H9 (cell line): Measurements from ENCODE around the gene TNIK. TPM values are rescaled to one million over a fixed set of nuclear protein-coding genes. Genes with fewer than 3 reads are reported as not detected.

ENCODE experiments used
- DNase-seq: peaks from one replicate; pipeline ENCODE4 v3.0.0-alpha.2; 2017
- H2AFZ ChIP-seq: one replicate; pipeline ENCODE4 v1.6.1; 2013; ENCODE audit warnings: mild to moderate bottlenecking, low read length, control low read depth, moderate library complexity
- H2AK5ac ChIP-seq: 2 replicates; pipeline ENCODE4 v1.6.1; 2013; ENCODE audit warnings: low read length, control low read depth, mixed read lengths; ENCODE audit not compliant: insufficient read length
- H2BK120ac ChIP-seq: one replicate; pipeline ENCODE4 v1.6.1; 2013; ENCODE audit warnings: low read depth, mild to moderate bottlenecking, low read length, control low read depth, inconsistent platforms; ENCODE audit not compliant: poor library complexity, severe bottlenecking
- H2BK12ac ChIP-seq: 2 replicates; pipeline ENCODE4 v1.6.1; 2013; ENCODE audit warnings: low read length, control low read depth, mixed read lengths, low read depth; ENCODE audit not compliant: insufficient read length
- H2BK15ac ChIP-seq: 2 replicates; pipeline ENCODE4 v1.6.1; 2013; ENCODE audit warnings: low read depth, low read length, control low read depth
- H2BK20ac ChIP-seq: one replicate; pipeline ENCODE4 v1.6.1; 2013; ENCODE audit warnings: low read depth, mild to moderate bottlenecking, low read length, control low read depth, inconsistent platforms; ENCODE audit not compliant: poor library complexity, severe bottlenecking
- H2BK5ac ChIP-seq: 2 replicates; pipeline ENCODE4 v1.6.1; 2013; ENCODE audit warnings: low read length, control low read depth, mixed read lengths; ENCODE audit not compliant: insufficient read length
- H3K14ac ChIP-seq: 2 replicates; pipeline ENCODE4 v1.6.1; 2013; ENCODE audit warnings: low read length, control low read depth; ENCODE audit not compliant: insufficient read depth
- H3K18ac ChIP-seq: 2 replicates; pipeline ENCODE4 v1.6.1; 2013; ENCODE audit warnings: low read depth, mild to moderate bottlenecking, mixed read lengths, low read length, control low read depth; ENCODE audit not compliant: insufficient read length
- H3K23ac ChIP-seq: 2 replicates; pipeline ENCODE4 v1.6.1; 2013; ENCODE audit warnings: low read length, control low read depth, mixed read lengths, low read depth; ENCODE audit not compliant: insufficient read length
- H3K23me2 ChIP-seq: 2 replicates; pipeline ENCODE4 v1.6.1; 2013; ENCODE audit warnings: low read depth, mild to moderate bottlenecking, mixed read lengths, low read length, control low read depth; ENCODE audit not compliant: insufficient read length, poor library complexity, severe bottlenecking
- H3K27ac ChIP-seq: 2 replicates; pipeline ENCODE4 v1.5.1; 2013; ENCODE audit warnings: low read length, control low read depth, mixed read lengths, low read depth; ENCODE audit not compliant: insufficient read length
- H3K27me3 ChIP-seq: 2 replicates; pipeline ENCODE4 v1.6.1; 2013; ENCODE audit warnings: low read length, control low read depth, inconsistent platforms; ENCODE audit not compliant: insufficient read depth
- H3K4ac ChIP-seq: 2 replicates; pipeline ENCODE4 v1.6.1; 2013; ENCODE audit warnings: low read depth, mild to moderate bottlenecking, control low read depth, inconsistent platforms, low read length, moderate library complexity
- H3K4me1 ChIP-seq: 2 replicates; pipeline ENCODE4 v1.6.1; 2013; ENCODE audit warnings: low read length, control low read depth, inconsistent platforms; ENCODE audit not compliant: insufficient read depth
- H3K4me2 ChIP-seq: 2 replicates; pipeline ENCODE4 v1.6.1; 2013; ENCODE audit warnings: low read length, control low read depth, mixed read lengths; ENCODE audit not compliant: insufficient read length, insufficient read depth
- H3K56ac ChIP-seq: 2 replicates; pipeline ENCODE4 v1.6.1; 2013; ENCODE audit warnings: low read depth, mild to moderate bottlenecking, mixed read lengths, low read length, control low read depth; ENCODE audit not compliant: insufficient read length
- H3K79me1 ChIP-seq: 2 replicates; pipeline ENCODE4 v1.6.1; 2013; ENCODE audit warnings: low read depth, mild to moderate bottlenecking, moderate library complexity, low read length, control low read depth, inconsistent platforms; ENCODE audit not compliant: insufficient read depth, poor library complexity, severe bottlenecking
- H3K79me2 ChIP-seq: 2 replicates; pipeline ENCODE4 v1.6.1; 2013; ENCODE audit warnings: low read length, control low read depth, inconsistent platforms; ENCODE audit not compliant: insufficient read depth
- H3K9ac ChIP-seq: 2 replicates; pipeline ENCODE4 v1.6.1; 2013; ENCODE audit warnings: low read length, control low read depth, mixed read lengths; ENCODE audit not compliant: insufficient read length; ENCODE audit errors: extremely low read depth
- H3K9me3 ChIP-seq: one replicate; pipeline ENCODE4 v1.6.1; 2013; ENCODE audit warnings: low read depth, low read length, inconsistent platforms; ENCODE audit not compliant: control insufficient read depth
- H3T11ph ChIP-seq: one replicate; pipeline ENCODE4 v1.6.1; 2013; ENCODE audit warnings: mild to moderate bottlenecking, low read length, control low read depth, inconsistent platforms
- H4K20me1 ChIP-seq: one replicate; pipeline ENCODE4 v1.6.1; 2013; ENCODE audit not compliant: control insufficient read depth, insufficient read length, insufficient read depth
- H4K5ac ChIP-seq: 2 replicates; pipeline ENCODE4 v1.6.1; 2013; ENCODE audit warnings: low read depth, mild to moderate bottlenecking, mixed read lengths, low read length, control low read depth; ENCODE audit not compliant: insufficient read length
- H4K8ac ChIP-seq: replicated peaks from 2 replicates; pipeline ENCODE4 v1.6.1; 2013; ENCODE audit warnings: low read length, control low read depth, mixed read lengths, low read depth; ENCODE audit not compliant: insufficient read length
- H4K91ac ChIP-seq: 2 replicates; pipeline ENCODE4 v1.6.1; 2013; ENCODE audit warnings: low read depth, mild to moderate bottlenecking, moderate library complexity, mixed read lengths, low read length, control low read depth; ENCODE audit not compliant: insufficient read length
- H3K27ac Mint-ChIP-seq, 3 experiments: 2 replicates in 2 of 3; 3 replicates in 1 of 3; pipeline ENCODE4 v1.8.0; 2020 to 2021; ENCODE audit warnings: mixed read lengths in 3 of 3, mild to moderate bottlenecking in 1 of 3, moderate library complexity in 1 of 3
- H3K27me3 Mint-ChIP-seq: 2 replicates; pipeline ENCODE4 v1.8.0; 2021; ENCODE audit warnings: low read depth, mild to moderate bottlenecking, moderate library complexity, mixed read lengths
- H3K36me3 Mint-ChIP-seq, 3 experiments: 2 replicates in 2 of 3; 3 replicates in 1 of 3; pipeline ENCODE4 v1.8.0; 2020 to 2021; ENCODE audit warnings: low read depth in 3 of 3, mixed read lengths in 3 of 3; ENCODE audit not compliant: insufficient read depth in 1 of 3
- H3K4me1 Mint-ChIP-seq, 2 experiments: 2 replicates each; pipeline ENCODE4 v1.8.0; 2020; ENCODE audit warnings: mixed read lengths in 2 of 2
- H3K4me3 Mint-ChIP-seq, 2 experiments: 2 replicates in 1 of 2; 3 replicates in 1 of 2; pipeline ENCODE4 v1.8.0; 2020 to 2021; ENCODE audit warnings: mild to moderate bottlenecking in 2 of 2, mixed read lengths in 2 of 2, moderate library complexity in 1 of 2
- H3K9me3 Mint-ChIP-seq, 2 experiments: 2 replicates in 1 of 2; 3 replicates in 1 of 2; pipeline ENCODE4 v1.8.0; 2020; ENCODE audit warnings: mild to moderate bottlenecking in 2 of 2, mixed read lengths in 2 of 2, moderate library complexity in 1 of 2
- CTCF ChIP-seq: fragments of 200-600 bp; sonication (generic); conservative IDR thresholded peaks from 3 replicates; pipeline ENCODE4 v1.8.0; 2021; ENCODE audit warnings: antibody characterized with exemption, mild to moderate bottlenecking
- WGBS: extraction: QIAGEN DNeasy Blood & Tissue Kit; methylation state at CpG from one replicate; pipeline ENCODE4 v1.1.7; 2013; ENCODE audit warnings: missing lambda C conversion rate, low lambda C conversion rate, mixed read lengths; ENCODE audit not compliant: insufficient read length; ENCODE audit errors: extremely low coverage; 5-methylcytosine and 5-hydroxymethylcytosine counted together
- total RNA-seq: library from RNA; stranded (reverse); gene quantifications from 2 replicates; pipeline ENCODE4 v1.2.1, GENCODE V29; 2021

The TNIK gene
- total RNA-seq, 1 experiment from 2014 or later = 15.9 TPM

DNA sequence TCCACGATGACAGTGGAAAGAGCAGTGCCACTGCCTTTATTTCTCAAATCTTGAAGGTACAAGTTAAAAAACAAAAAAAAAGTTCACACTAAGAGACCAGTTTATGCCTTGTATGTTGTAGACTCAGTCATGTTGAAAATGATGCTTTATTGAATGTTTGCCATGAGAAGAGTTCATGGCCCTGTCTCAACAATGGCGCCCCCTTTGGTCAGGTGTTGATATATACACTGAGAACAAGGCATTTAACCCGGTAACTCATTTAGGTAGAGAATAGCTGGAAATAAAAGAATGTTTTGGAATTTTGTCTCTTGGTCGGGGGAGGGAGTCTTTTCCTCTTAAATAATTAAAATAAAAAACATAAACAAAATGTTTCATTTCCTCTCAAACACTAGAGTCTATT is 288.1 kb downstream of the TNIK start:
- Histone ChIP-seq H3K4me1 (peaks cover 6% of the 10 kb centered on the region; the same call in 1 of the 2 replicates), H3K23ac (no peak overlapping the region), H2AFZ (no peak overlapping the region), H2BK15ac (no peak overlapping the region), H3K9ac (no peak overlapping the region), H4K20me1 (no peaks in the 10 kb centered on the region), H4K5ac (no peak overlapping the region), H3K9me3 (no peaks in the 10 kb centered on the region), H4K8ac (no peak overlapping the region), H2BK120ac (no peak overlapping the region), H3K18ac (no peak overlapping the region), H3K79me2 (no peaks in the 10 kb centered on the region), H3K56ac (no peak overlapping the region), H3K27me3 (no peaks in the 10 kb centered on the region), H3K14ac (no peak overlapping the region), H3T11ph (no peak overlapping the region), H2AK5ac (no peak overlapping the region), H4K91ac (no peak overlapping the region), H2BK12ac (no peak overlapping the region), H3K23me2 (no peaks in the 10 kb centered on the region), H3K4me2 (no peak overlapping the region), H3K79me1 (no peaks in the 10 kb centered on the region), H2BK20ac (no peak overlapping the region), H3K4ac (no peak overlapping the region), H3K27ac (no peak overlapping the region), H2BK5ac (no peak overlapping the region)
- peaks cover 16 to 26% of the 10 kb centered on the region in 2 experiments for H3K4me1 Mint-ChIP-seq
- H3K27me3 Mint-ChIP-seq = no peaks in the 10 kb centered on the region
- no CpG with 5 or more reads among the region's 4 CpGs for WGBS
- H3K36me3 Mint-ChIP-seq = peaks cover 0 to 6% (median 0%) of the 10 kb centered on the region in 3 experiments; a peak in 4 of 7 replicates
- no peaks in the 10 kb centered on the region for H3K9me3 Mint-ChIP-seq
- no peak overlapping the region for H3K4me3 Mint-ChIP-seq
- DNase-seq = no peak
- TF ChIP-seq CTCF = peak; percentile 78
- no peak overlapping the region for H3K27ac Mint-ChIP-seq
